Measurements from ENCODE around the gene OPCML.
A peak's percentile ranks its signal among the peaks of the same experiment; 100 is the strongest.

The OPCML gene

GRCh38 chr11:132771746-132772145 is 760.6 kb downstream of the OPCML start:
- no peak for DNase-seq

- peak; percentile 53 for DNase-seq
Measured at GRCh38 chr11:132770829-132771530, 761.3 kb downstream of the OPCML start.

GRCh38 chr11:132763503-132763902 is 768.8 kb downstream of the OPCML start:
- no peak for DNase-seq

- no peak for DNase-seq
Measured at GRCh38 chr11:132755934-132756333, 776.4 kb downstream of the OPCML start.

- no peak for DNase-seq
Measured at GRCh38 chr11:132751516-132752250, 780.6 kb downstream of the OPCML start.

GRCh38 chr11:132746305-132746704 is 786.0 kb downstream of the OPCML start:
- DNase-seq: no peak

GRCh38 chr11:132745306-132745705 is 787.0 kb downstream of the OPCML start:
- no peak for DNase-seq

GRCh38 chr11:132744771-132745170 is 787.5 kb downstream of the OPCML start:
- DNase-seq: no peak

GRCh38 chr11:132743601-132744000 is 788.7 kb downstream of the OPCML start:
- no peak for DNase-seq

GRCh38 chr11:132742929-132743328 is 789.4 kb downstream of the OPCML start:
- DNase-seq: no peak

GRCh38 chr11:132734217-132734616 is 798.1 kb downstream of the OPCML start:
- DNase-seq: no peak

GRCh38 chr11:132728026-132728425 is 804.3 kb downstream of the OPCML start:
- peak; percentile 22 for DNase-seq

- DNase-seq: no peak
Measured at GRCh38 chr11:132721526-132721925, 810.8 kb downstream of the OPCML start.

GRCh38 chr11:132719684-132720083 is 812.6 kb downstream of the OPCML start:
- no peak for DNase-seq

- DNase-seq: no peak
Measured at GRCh38 chr11:132718711-132719671, 813.3 kb downstream of the OPCML start.

- DNase-seq: no peak
Measured at GRCh38 chr11:132717824-132718223, 814.5 kb downstream of the OPCML start.

- no peak for DNase-seq
Measured at GRCh38 chr11:132716037-132716436, 816.3 kb downstream of the OPCML start.

- no peak for DNase-seq
Measured at GRCh38 chr11:132714859-132715440, 817.4 kb downstream of the OPCML start.

- no peak for DNase-seq
Measured at GRCh38 chr11:132712466-132712865, 819.8 kb downstream of the OPCML start.

- no peak for DNase-seq
Measured at GRCh38 chr11:132704781-132705375, 827.4 kb downstream of the OPCML start.

- peak; percentile 24 for DNase-seq
Measured at GRCh38 chr11:132692891-132693290, 839.4 kb downstream of the OPCML start.

- no peak for DNase-seq
Measured at GRCh38 chr11:132691848-132692550, 840.3 kb downstream of the OPCML start.
